Inferior parietal cortex (tissue), 1 donor: ENCODE results near the gene PDE9A.
"Not testable (repeated sequence)": the region's sequence is repeated elsewhere in the genome, so short reads cannot be mapped to it uniquely, and the experiment has no call there.

Experiments used
- DNase-seq: peaks from one replicate; pipeline ENCODE4 v3.0.0-alpha.2; 2016; ENCODE audit errors: extremely low spot score

Gene PDE9A

GRCh38 chr21:42653231-42654061 is at the start of gene PDE9A:
Gene PDE9A, plus strand, starts transcription at chr21:42653621. Its CDS starts 194 bp downstream, at chr21:42653815.
- no peak for DNase-seq

- DNase-seq: no peak
Measured at GRCh38 chr21:42607102-42607501, 46.3 kb upstream of the PDE9A start.

GRCh38 chr21:42607525-42608102 is 45.8 kb upstream of the PDE9A start:
- DNase-seq: no peak

- no peak for DNase-seq
Measured at GRCh38 chr21:42608446-42608845, 45.0 kb upstream of the PDE9A start.

- DNase-seq: no peak
Measured at GRCh38 chr21:42609811-42610210, 43.6 kb upstream of the PDE9A start.

GRCh38 chr21:42611852-42612251 is 41.6 kb upstream of the PDE9A start:
- no peak for DNase-seq

- DNase-seq: no peak
Measured at GRCh38 chr21:42612390-42612789, 41.0 kb upstream of the PDE9A start.

- DNase-seq: no peak
Measured at GRCh38 chr21:42613756-42614155, 39.7 kb upstream of the PDE9A start.

GRCh38 chr21:42614396-42614795 is 39.0 kb upstream of the PDE9A start:
- no peak for DNase-seq

GRCh38 chr21:42614811-42615351 is 38.5 kb upstream of the PDE9A start:
- no peak for DNase-seq

GRCh38 chr21:42615377-42615776 is 38.0 kb upstream of the PDE9A start:
- DNase-seq: not testable (repeated sequence)

- no peak for DNase-seq
Measured at GRCh38 chr21:42615924-42616323, 37.5 kb upstream of the PDE9A start.

- no peak for DNase-seq
Measured at GRCh38 chr21:42616446-42616845, 37.0 kb upstream of the PDE9A start.

GRCh38 chr21:42616941-42617340 is 36.5 kb upstream of the PDE9A start:
- no peak for DNase-seq

GRCh38 chr21:42617486-42617885 is 35.9 kb upstream of the PDE9A start:
- DNase-seq: no peak

GRCh38 chr21:42618707-42619102 is 34.7 kb upstream of the PDE9A start:
- DNase-seq: no peak

- DNase-seq: no peak
Measured at GRCh38 chr21:42619166-42619565, 34.3 kb upstream of the PDE9A start.

GRCh38 chr21:42619841-42620240 is 33.6 kb upstream of the PDE9A start:
- DNase-seq: no peak

- no peak for DNase-seq
Measured at GRCh38 chr21:42621166-42621818, 32.1 kb upstream of the PDE9A start.

- DNase-seq: no peak
Measured at GRCh38 chr21:42621819-42622177, 31.6 kb upstream of the PDE9A start.

- peak; percentile 17 for DNase-seq
Measured at GRCh38 chr21:42622284-42622683, 31.1 kb upstream of the PDE9A start.

GRCh38 chr21:42623694-42624093 is 29.7 kb upstream of the PDE9A start:
- DNase-seq: no peak
